Esophagus muscularis mucosa (tissue), 4 donors: ENCODE data around the gene DLG5.

Source experiments
- CTCF ChIP-seq, 3 experiments: fragments of 200-600 bp in 2 of 3; fragments of 450-650 bp in 1 of 3; sonication (generic) in 2 of 3; IDR thresholded peaks; one replicate each; pipeline ENCODE4 v1.5.1; 2017 to 2019; ENCODE audit warnings: antibody characterized with exemption in 3 of 3, mild to moderate bottlenecking in 2 of 3, moderate library complexity in 1 of 3
- EP300 ChIP-seq: sonication (generic); formaldehyde crosslinking; IDR thresholded peaks from one replicate; pipeline ENCODE4 v1.6.1; 2017; ENCODE audit warnings: antibody characterized with exemption
- POLR2AphosphoS5 ChIP-seq, 2 donors: sonication (generic); formaldehyde crosslinking; IDR thresholded peaks; one replicate each; pipeline ENCODE4 v1.6.1; 2017; ENCODE audit warnings: antibody characterized with exemption in 2 of 2

- TF ChIP-seq EP300 (no peak), CTCF (IDR thresholded peaks at IDR 0.05) (no peak), POLR2AphosphoS5 (IDR thresholded peaks at IDR 0.05) (no peak)
These were observed 37.3 kb upstream of the DLG5 start for GRCh38 chr10:77963901-77964300.
